ENCODE data around the gene WDR86.

DNA sequence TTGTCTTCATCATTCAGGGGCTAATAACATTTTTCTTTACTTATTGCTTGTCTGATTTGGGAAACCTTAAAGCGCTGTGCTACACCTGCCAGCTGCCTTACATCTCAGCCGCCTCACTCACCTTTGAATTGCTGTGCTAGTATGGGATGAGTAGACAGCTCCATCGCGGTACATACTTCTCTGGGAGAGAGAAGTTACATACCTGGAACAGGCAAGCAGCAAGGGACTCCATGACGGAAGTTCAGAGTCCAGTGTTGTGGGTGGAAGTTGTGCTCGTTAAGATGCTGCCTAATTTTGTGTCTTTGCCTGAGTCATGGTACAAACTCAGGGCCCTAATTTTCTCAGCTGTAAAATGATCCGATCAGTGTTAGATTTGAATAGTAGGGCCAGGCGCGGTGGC, 66.3 kb downstream of the WDR86 start:
- TF ChIP-seq GATA2 (IDR thresholded peaks at IDR 0.05; ENCODE audit: low read depth, low read length) (no peak), GATA3 (IDR thresholded peaks at IDR 0.05; ENCODE audit: low read depth, low read length) (no peak)
